ENCODE data around the gene CACNA2D3.

CACNA2D3 gene

GRCh38 chr3:54713031-54713430 is 590.7 kb downstream of the CACNA2D3 start:
- DNase-seq = no peak

GRCh38 chr3:54713455-54713854 is 591.1 kb downstream of the CACNA2D3 start:
- no peak for DNase-seq

GRCh38 chr3:54714035-54714434 is 591.7 kb downstream of the CACNA2D3 start:
- no peak for DNase-seq

GRCh38 chr3:54717506-54717905 is 595.2 kb downstream of the CACNA2D3 start:
- DNase-seq = no peak

GRCh38 chr3:54719914-54720313 is 597.6 kb downstream of the CACNA2D3 start:
- no peak for DNase-seq

GRCh38 chr3:54720604-54721003 is 598.3 kb downstream of the CACNA2D3 start:
- no peak for DNase-seq

GRCh38 chr3:54731732-54732445 is 609.5 kb downstream of the CACNA2D3 start:
- no peak for DNase-seq

GRCh38 chr3:54733106-54734006 is 611.0 kb downstream of the CACNA2D3 start:
- DNase-seq = no peak

- DNase-seq = no peak
Measured at GRCh38 chr3:54736459-54736858, 614.1 kb downstream of the CACNA2D3 start.

GRCh38 chr3:54743755-54744154 is 621.4 kb downstream of the CACNA2D3 start:
- DNase-seq = no peak

- DNase-seq = no peak
Measured at GRCh38 chr3:54744291-54744690, 621.9 kb downstream of the CACNA2D3 start.

- no peak for DNase-seq
Measured at GRCh38 chr3:54745843-54746242, 623.5 kb downstream of the CACNA2D3 start.

- no peak for DNase-seq
Measured at GRCh38 chr3:54746722-54747121, 624.4 kb downstream of the CACNA2D3 start.

GRCh38 chr3:54755756-54756155 is 633.4 kb downstream of the CACNA2D3 start:
- DNase-seq = no peak

- no peak for DNase-seq
Measured at GRCh38 chr3:54756330-54756731, 634.0 kb downstream of the CACNA2D3 start.

- no peak for DNase-seq
Measured at GRCh38 chr3:54758461-54758860, 636.1 kb downstream of the CACNA2D3 start.

- no peak for DNase-seq
Measured at GRCh38 chr3:54759166-54759565, 636.8 kb downstream of the CACNA2D3 start.

- no peak for DNase-seq
Measured at GRCh38 chr3:54760201-54760600, 637.8 kb downstream of the CACNA2D3 start.

- DNase-seq = no peak
Measured at GRCh38 chr3:54761637-54762036, 639.3 kb downstream of the CACNA2D3 start.

GRCh38 chr3:54764911-54765310 is 642.6 kb downstream of the CACNA2D3 start:
- DNase-seq = no peak

GRCh38 chr3:54771050-54771449 is 648.7 kb downstream of the CACNA2D3 start:
- DNase-seq = no peak

- DNase-seq = no peak
Measured at GRCh38 chr3:54772051-54772450, 649.7 kb downstream of the CACNA2D3 start.

- no peak for DNase-seq
Measured at GRCh38 chr3:54772746-54773145, 650.4 kb downstream of the CACNA2D3 start.

GRCh38 chr3:54773271-54773670 is 650.9 kb downstream of the CACNA2D3 start:
- DNase-seq = peak; percentile 3

Data from NCI-H1092 (cell line).